ENCODE results near the gene ZSCAN16. TPM values are rescaled to one million over a fixed set of nuclear protein-coding genes. Genes with fewer than 3 reads are reported as not detected.
A peak's percentile ranks its signal among the peaks of the same experiment; 100 is the strongest.

The ZSCAN16 gene
- total and polyA plus RNA-seq, 9 of the 15 experiments (the other 6 are each of a cell fraction or from before 2014, with no cell fraction given) = 0.08 TPM; not detected in 8

DNA sequence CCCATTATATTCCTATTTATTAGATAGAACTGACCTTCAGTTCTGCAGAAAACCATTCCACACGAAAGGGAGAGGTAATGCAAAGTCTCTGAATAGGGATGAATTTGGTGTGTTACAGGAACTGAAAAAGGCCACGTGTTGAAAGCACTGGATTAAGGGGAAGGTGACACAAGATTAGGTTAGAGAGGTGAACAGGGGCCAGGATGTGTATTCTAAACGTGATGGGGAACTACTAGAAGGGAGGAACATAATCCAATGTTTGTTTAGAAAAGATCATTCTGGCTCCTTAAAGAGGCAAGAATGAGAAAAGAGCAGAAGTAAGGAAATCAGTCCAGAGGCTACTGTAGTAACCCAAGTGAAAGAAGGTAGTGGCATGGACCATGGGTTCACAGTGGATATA, 11.0 kb downstream of the ZSCAN16 start (continued):
- TF ChIP-seq MGA (IDR thresholded peaks at IDR 0.05) = peak; percentile 46
- peak in 1 of 2 experiments; percentile 65; a peak in 2 of 4 replicates for TF ChIP-seq HDAC1 (IDR thresholded peaks at IDR 0.05)
- peak; percentile 19; the same call in 1 of the 2 replicates for TF ChIP-seq RAD51 (IDR thresholded peaks at IDR 0.05; ENCODE audit: borderline replicate concordance, low read depth)
- TF ChIP-seq, protein P1, sequence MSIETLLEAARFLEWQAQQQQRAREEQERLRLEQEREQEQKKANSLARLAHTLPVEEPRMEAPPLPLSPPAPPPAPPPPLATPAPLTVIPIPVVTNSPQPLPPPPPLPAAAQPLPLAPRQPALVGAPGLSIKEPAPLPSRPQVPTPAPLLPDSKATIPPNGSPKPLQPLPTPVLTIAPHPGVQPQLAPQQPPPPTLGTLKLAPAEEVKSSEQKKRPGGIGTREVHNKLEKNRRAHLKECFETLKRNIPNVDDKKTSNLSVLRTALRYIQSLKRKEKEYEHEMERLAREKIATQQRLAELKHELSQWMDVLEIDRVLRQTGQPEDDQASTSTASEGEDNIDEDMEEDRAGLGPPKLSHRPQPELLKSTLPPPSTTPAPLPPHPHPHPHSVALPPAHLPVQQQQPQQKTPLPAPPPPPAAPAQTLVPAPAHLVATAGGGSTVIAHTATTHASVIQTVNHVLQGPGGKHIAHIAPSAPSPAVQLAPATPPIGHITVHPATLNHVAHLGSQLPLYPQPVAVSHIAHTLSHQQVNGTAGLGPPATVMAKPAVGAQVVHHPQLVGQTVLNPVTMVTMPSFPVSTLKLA (conservative IDR thresholded peaks at IDR 0.05) = peak; percentile 63 to 70; a peak in 3 of 4 replicates
- TF ChIP-seq, protein P2, sequence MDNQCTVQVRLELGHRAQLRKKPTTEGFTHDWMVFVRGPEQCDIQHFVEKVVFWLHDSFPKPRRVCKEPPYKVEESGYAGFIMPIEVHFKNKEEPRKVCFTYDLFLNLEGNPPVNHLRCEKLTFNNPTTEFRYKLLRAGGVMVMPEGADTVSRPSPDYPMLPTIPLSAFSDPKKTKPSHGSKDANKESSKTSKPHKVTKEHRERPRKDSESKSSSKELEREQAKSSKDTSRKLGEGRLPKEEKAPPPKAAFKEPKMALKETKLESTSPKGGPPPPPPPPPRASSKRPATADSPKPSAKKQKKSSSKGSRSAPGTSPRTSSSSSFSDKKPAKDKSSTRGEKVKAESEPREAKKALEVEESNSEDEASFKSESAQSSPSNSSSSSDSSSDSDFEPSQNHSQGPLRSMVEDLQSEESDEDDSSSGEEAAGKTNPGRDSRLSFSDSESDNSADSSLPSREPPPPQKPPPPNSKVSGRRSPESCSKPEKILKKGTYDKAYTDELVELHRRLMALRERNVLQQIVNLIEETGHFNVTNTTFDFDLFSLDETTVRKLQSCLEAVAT (IDR thresholded peaks at IDR 0.05) = 0 out of 4 replicates have a peak, but pooled peaks of 1 of the 2 experiments have one; percentile 11
- TF ChIP-seq CTBP1 (IDR thresholded peaks at IDR 0.05; ENCODE audit: borderline replicate concordance) = 0 out of 2 replicates have a peak, but pooled peaks have one; percentile 16
- 0 out of 2 replicates have a peak, but pooled peaks have one; percentile 22 for TF ChIP-seq SUPT5H (IDR thresholded peaks at IDR 0.05)
